Breast epithelium (tissue), 3 donors: Measurements from ENCODE around the gene PLGRKT.

Experiments used
- CTCF ChIP-seq, 3 donors: fragments of 450-650 bp; IDR thresholded peaks; one replicate each; pipeline ENCODE4 v1.5.1; 2016 to 2017; ENCODE audit warnings: antibody characterized with exemption in 3 of 3, mild to moderate bottlenecking in 3 of 3, moderate library complexity in 3 of 3
- POLR2A ChIP-seq: fragments of 450-650 bp; IDR thresholded peaks from one replicate; pipeline ENCODE4 v1.6.1; 2016; ENCODE audit warnings: antibody characterized with exemption, mild to moderate bottlenecking, moderate library complexity
- POLR2AphosphoS5 ChIP-seq, 3 donors: sonication (generic); formaldehyde crosslinking; IDR thresholded peaks; one replicate each; pipeline ENCODE4 v1.6.1; 2017; ENCODE audit warnings: antibody characterized with exemption in 3 of 3

GRCh38 chr9:5447337-5447736, 9.6 kb upstream of the PLGRKT start:
- TF ChIP-seq CTCF (IDR thresholded peaks at IDR 0.05) (no peak), POLR2A (no peak), POLR2AphosphoS5 (IDR thresholded peaks at IDR 0.05) (no peak)
